Measurements from ENCODE around the gene PLRG1.

GRCh38 chr4:154526151-154526550 lies 24.0 kb downstream of the PLRG1 start:
- TF ChIP-seq, protein P1, sequence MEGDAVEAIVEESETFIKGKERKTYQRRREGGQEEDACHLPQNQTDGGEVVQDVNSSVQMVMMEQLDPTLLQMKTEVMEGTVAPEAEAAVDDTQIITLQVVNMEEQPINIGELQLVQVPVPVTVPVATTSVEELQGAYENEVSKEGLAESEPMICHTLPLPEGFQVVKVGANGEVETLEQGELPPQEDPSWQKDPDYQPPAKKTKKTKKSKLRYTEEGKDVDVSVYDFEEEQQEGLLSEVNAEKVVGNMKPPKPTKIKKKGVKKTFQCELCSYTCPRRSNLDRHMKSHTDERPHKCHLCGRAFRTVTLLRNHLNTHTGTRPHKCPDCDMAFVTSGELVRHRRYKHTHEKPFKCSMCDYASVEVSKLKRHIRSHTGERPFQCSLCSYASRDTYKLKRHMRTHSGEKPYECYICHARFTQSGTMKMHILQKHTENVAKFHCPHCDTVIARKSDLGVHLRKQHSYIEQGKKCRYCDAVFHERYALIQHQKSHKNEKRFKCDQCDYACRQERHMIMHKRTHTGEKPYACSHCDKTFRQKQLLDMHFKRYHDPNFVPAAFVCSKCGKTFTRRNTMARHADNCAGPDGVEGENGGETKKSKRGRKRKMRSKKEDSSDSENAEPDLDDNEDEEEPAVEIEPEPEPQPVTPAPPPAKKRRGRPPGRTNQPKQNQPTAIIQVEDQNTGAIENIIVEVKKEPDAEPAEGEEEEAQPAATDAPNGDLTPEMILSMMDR (IDR thresholded peaks at IDR 0.05; ENCODE audit: control extremely low read depth in 1 of 3, insufficient read depth in 1 of 3, low read depth in 1 of 3, low read length in 3 of 3), result no peak
- TF ChIP-seq CREB1 (IDR thresholded peaks at IDR 0.05) (no peak), MAFK (IDR thresholded peaks at IDR 0.05; ENCODE audit: low read depth, low read length) (no peak)

Measured in H1 (cell line).